HepG2 (cell line): ENCODE data around the gene TLR9. TPM values are rescaled to one million over a fixed set of nuclear protein-coding genes. Genes with fewer than 3 reads are reported as not detected.

ENCODE experiments used
- ATAC-seq: fragments of 200-7000 bp; cut with Tn5 transposase; 3 replicates; pipeline ENCODE4 v1.9.1; 2020; ENCODE audit warnings: mild to moderate bottlenecking, moderate library complexity
- BruUV-seq: library from RNA; stranded (reverse); fragments of 400-500 nt; replicated peaks from 2 replicates; lab custom pipeline; 2021; lab: Mats Ljungman, UMichigan
- CTCF ChIA-PET: fragments of 300-600 bp; formaldehyde crosslinking; extraction: SDS; loops from one replicate; lab custom pipeline; 2021; ENCODE audit warnings: low total read pairs, inconsistent platforms, low intra/inter-chr PET ratio; lab: Yijun Ruan, JAX
- POLR2A ChIA-PET: fragments of 350-600 bp; sonication (Branson Sonifier 250); formaldehyde crosslinking; loops from one replicate; lab custom pipeline; 2020; ENCODE audit warnings: antibody characterized with exemption, inconsistent platforms; lab: Yijun Ruan, JAX
- DNase-seq: peaks from one replicate; pipeline ENCODE4 v3.0.0-alpha.2; 2015; ENCODE audit warnings: low spot score
- FAIRE-seq: peaks from 3 replicates; lab custom pipeline; 2011; peaks lifted over from hg19 to GRCh38; lab: Jason Lieb, UNC
- H2AFZ ChIP-seq: one replicate; pipeline ENCODE4 v1.6.1; 2011; ENCODE audit warnings: low read length, inconsistent platforms
- H3K27ac ChIP-seq: fragments of 300-600 bp; 3 replicates; pipeline ENCODE4 v1.8.0; 2011; ENCODE audit warnings: mixed run types, mild to moderate bottlenecking, mixed read lengths, low read length, inconsistent platforms; ENCODE audit not compliant: insufficient read depth; ENCODE audit errors: extremely low read length
- H3K27me3 ChIP-seq, 2 experiments: fragments of 200-600 bp in 1 of 2; 2 replicates in 1 of 2; 3 replicates in 1 of 2; pipeline versions ENCODE4 v1.6.0 to v1.8.0; 2011; ENCODE audit warnings: low read length in 2 of 2, mild to moderate bottlenecking in 2 of 2, moderate library complexity in 2 of 2, inconsistent platforms in 1 of 2; ENCODE audit not compliant: insufficient read depth in 2 of 2, control insufficient read depth in 1 of 2
- H3K36me3 ChIP-seq, 2 experiments: fragments of 200-600 bp in 1 of 2; replicated peaks in 1 of 2; 2 replicates in 1 of 2; 3 replicates in 1 of 2; pipeline versions ENCODE4 v1.5.1 to v1.8.0; 2011; ENCODE audit warnings: low read length in 2 of 2, inconsistent platforms in 1 of 2; ENCODE audit not compliant: insufficient read depth in 2 of 2, control insufficient read depth in 1 of 2
- H3K4me1 ChIP-seq: 2 replicates; pipeline ENCODE4 v1.5.1; 2012; ENCODE audit warnings: low read length, inconsistent platforms; ENCODE audit not compliant: insufficient read depth
- H3K4me2 ChIP-seq: 2 replicates; pipeline ENCODE4 v1.6.0; 2011; ENCODE audit warnings: low read depth, low read length, inconsistent platforms
- H3K4me3 ChIP-seq, 3 experiments: fragments of 200-600 bp in 1 of 3; sonication (generic), shearing (Covaris generic) in 1 of 3; replicated peaks in 1 of 3; 2 replicates each; pipeline ENCODE4 v1.5.1; 2011 to 2016; ENCODE audit warnings: low read length in 3 of 3, inconsistent platforms in 2 of 3, low read depth in 2 of 3, mild to moderate bottlenecking in 2 of 3, control low read depth in 1 of 3, mixed read lengths in 1 of 3; ENCODE audit not compliant: insufficient read depth in 1 of 3
- H3K79me2 ChIP-seq: one replicate; pipeline ENCODE4 v1.6.1; 2011; ENCODE audit warnings: low read length, inconsistent platforms; ENCODE audit not compliant: insufficient read depth
- H3K9ac ChIP-seq: 2 replicates; pipeline ENCODE4 v1.6.0; 2011; ENCODE audit warnings: mild to moderate bottlenecking, low read depth, low read length, inconsistent platforms; ENCODE audit not compliant: insufficient read depth
- H3K9me3 ChIP-seq: 2 replicates; pipeline ENCODE4 v1.5.1; 2012; ENCODE audit warnings: mild to moderate bottlenecking, low read length
- H4K20me1 ChIP-seq: 2 replicates; pipeline ENCODE4 v1.6.0; 2011; ENCODE audit warnings: inconsistent platforms, mild to moderate bottlenecking, low read length, moderate library complexity; ENCODE audit not compliant: insufficient read depth
- HHEX ChIP-seq: IDR thresholded peaks from 2 replicates; pipeline ENCODE4 v1.6.1; 2016; ENCODE audit warnings: control low read depth
- HMGXB3 ChIP-seq: sonication (generic); formaldehyde crosslinking; IDR thresholded peaks from 2 replicates; pipeline ENCODE4 v1.4.0; 2020; ENCODE audit warnings: missing genetic modification reagents, borderline replicate concordance
- KDM3A ChIP-seq: IDR thresholded peaks from 2 replicates; pipeline ENCODE4 v1.6.1; 2018; ENCODE audit warnings: low read depth, missing compliant biosample characterization
- THAP11 ChIP-seq: IDR thresholded peaks from 2 replicates; pipeline ENCODE4 v1.6.1; 2016; ENCODE audit warnings: missing biosample characterization, missing genetic modification reagents
- ZNF17 ChIP-seq: sonication (generic); formaldehyde crosslinking; IDR thresholded peaks from 2 replicates; pipeline ENCODE4 v1.5.0; 2020; ENCODE audit warnings: mild to moderate bottlenecking, missing genetic modification reagents
- ZNF251 ChIP-seq: sonication (generic); formaldehyde crosslinking; IDR thresholded peaks from 2 replicates; pipeline ENCODE4 v1.9.0; 2021; ENCODE audit warnings: mild to moderate bottlenecking, missing genetic modification reagents
- ZSCAN12 ChIP-seq: sonication (generic); formaldehyde crosslinking; IDR thresholded peaks from 2 replicates; pipeline ENCODE4 v1.9.0; 2021; ENCODE audit warnings: mild to moderate bottlenecking, missing genetic modification reagents
- WGBS: methylation state at CpG from one replicate; pipeline ENCODE4 v1.1.6; 2017; ENCODE audit warnings: low lambda C conversion rate; 5-methylcytosine and 5-hydroxymethylcytosine counted together
- in situ Hi-C: cut with HindIII; loops from 2 replicates; pipeline ENCODE4 v1.10.0; 2017; ENCODE audit warnings: low pct_unique_long_range_greater_than_20kb; ENCODE audit not compliant: extremely low pct_ligation_motif_present
- intact Hi-C: fragments of 100-400 bp; cut with micrococcal nuclease; formaldehyde crosslinking; loops from one replicate; pipeline ENCODE4 v1.10.0; 2022; ENCODE audit not compliant: unreplicated experiment
- polyA plus RNA-seq, 8 experiments: library from polyadenylated mRNA; depleted of rRNA in 3 of 8; stranded (reverse) in 7 of 8; unstranded in 1 of 8; fragments of >200 nt; fragmentation: Illumina TruSeq in 4 of 8; extraction: Trizol in 4 of 8; gene quantifications; 2 replicates each; pipeline versions ENCODE4 v1.2.1 to v1.2.3, GENCODE V29; 2011 to 2016; ENCODE audit warnings: low read depth in 4 of 8, missing spikeins in 1 of 8, mixed read lengths in 1 of 8; ENCODE audit not compliant: insufficient read depth in 1 of 8
- total RNA-seq, 5 experiments: library from RNA; depleted of rRNA; stranded (reverse); fragments of >200 nt; fragmentation: Illumina TruSeq; extraction: Trizol; gene quantifications; 2 replicates each; pipeline ENCODE4 v1.2.3, GENCODE V29; 2016; ENCODE audit warnings: low read depth in 1 of 5

The TLR9 gene
- total and polyA plus RNA-seq, 2 of the 13 experiments (the other 11 are each of a cell fraction or from before 2014, with no cell fraction given): not detected

DNA sequence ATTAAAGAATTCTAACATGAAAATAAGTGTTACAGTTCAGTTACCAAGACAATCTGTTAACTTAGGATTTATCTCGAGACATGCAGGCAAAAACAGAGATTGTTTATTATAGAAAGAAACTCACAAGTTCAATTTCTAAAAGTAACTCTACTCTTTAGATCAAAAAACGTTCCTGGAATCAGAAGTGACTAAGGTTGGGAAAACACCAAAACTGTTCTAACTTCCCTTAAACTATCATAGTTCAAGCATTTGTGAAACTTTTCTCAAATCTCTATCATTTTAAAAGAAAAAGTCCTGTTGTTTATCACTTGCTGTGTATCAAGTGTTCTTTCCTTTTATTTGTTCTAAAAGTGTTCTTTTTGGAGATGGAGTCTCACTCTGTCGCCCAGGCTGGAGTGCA is 44.3 kb upstream of the TLR9 start:
- Histone ChIP-seq H3K4me1 (peaks cover 39% of the 10 kb centered on the region), H4K20me1 (peaks cover 46% of the 10 kb centered on the region), H3K4me3 (no peak overlapping the region), H3K27ac (no peak overlapping the region), H3K9me3 (no peaks in the 10 kb centered on the region), H3K36me3 (peaks cover 20 to 70% of the 10 kb centered on the region in 2 experiments), H2AFZ (no peak overlapping the region), H3K4me2 (no peak overlapping the region), H3K27me3 (no peaks in the 10 kb centered on the region), H3K79me2 (peaks cover 70% of the 10 kb centered on the region), H3K9ac (no peak overlapping the region)
- intact Hi-C loops (loop anchor here (2.0 kb wide), 1 partner anchor 21 kb away; no protein-coding TSS in a partner anchor), in situ Hi-C loops (no loop called here)
- no TSS peak for BruUV-seq
- ATAC-seq (no peak), FAIRE-seq (no peak), DNase-seq (no peak)
- ChIA-PET POLR2A (no interaction called here), CTCF (no interaction called here)
- WGBS: 96% methylated on average over 3 of the region's 3 CpGs
- TF ChIP-seq ZNF17 (CRISPR knock-in tag) (no peak), ZSCAN12 (CRISPR knock-in tag) (no peak), KDM3A (CRISPR knock-in tag) (no peak), THAP11 (CRISPR knock-in tag) (no peak), ZNF251 (CRISPR knock-in tag) (no peak), HHEX (CRISPR knock-in tag) (no peak), HMGXB3 (CRISPR knock-in tag) (no peak)
